HG02759 (cell line): ENCODE results near the gene CISTR.
"Not testable (repeated sequence)": the region's sequence is repeated elsewhere in the genome, so short reads cannot be mapped to it uniquely, and the experiment has no call there.

Source experiments
- ATAC-seq: cut with Tn5 transposase; IDR thresholded peaks from one replicate; pipeline ENCODE4 v1.9.1; 2021; ENCODE audit warnings: mild to moderate bottlenecking, moderate library complexity; ENCODE audit not compliant: unreplicated experiment

Gene CISTR

DNA sequence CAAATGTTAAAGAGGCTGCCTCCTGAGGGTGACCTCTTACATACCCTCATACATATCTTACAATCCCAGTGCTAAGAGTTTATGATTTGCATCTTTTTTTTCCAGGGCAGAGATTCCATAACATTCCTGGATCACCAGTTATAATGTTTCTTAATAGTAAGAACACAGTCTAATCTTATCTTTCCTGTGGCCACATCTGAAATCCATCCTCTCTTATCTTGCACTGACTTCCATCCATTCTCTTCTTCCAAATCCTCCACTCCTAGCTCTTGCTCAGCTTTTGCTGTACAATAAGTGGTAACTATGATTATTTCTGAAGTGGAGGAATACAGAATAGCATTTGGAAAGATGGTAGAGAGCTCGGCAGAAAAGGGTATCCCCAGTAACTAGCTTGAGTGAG is 30.8 kb downstream of the CISTR start:
- no peak for ATAC-seq

DNA sequence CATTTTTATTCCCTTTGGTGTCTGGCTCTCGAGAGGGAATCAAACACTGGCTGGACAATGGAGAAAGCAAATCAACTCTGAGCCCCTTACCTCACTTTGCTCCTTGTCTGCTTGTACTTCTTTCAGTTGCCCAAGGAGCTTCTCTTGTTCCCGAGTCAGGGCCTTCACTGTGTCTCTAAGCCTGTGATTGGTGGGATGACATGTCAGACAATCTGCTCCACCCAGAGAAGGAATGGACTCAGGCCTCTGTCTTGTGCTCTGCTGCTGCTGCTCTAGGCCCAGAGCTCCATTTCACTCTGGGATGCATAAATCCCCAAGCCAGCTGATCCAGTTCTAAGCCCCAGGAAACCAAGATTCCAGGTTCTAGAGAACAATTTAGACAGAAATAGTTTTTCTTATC is 32.1 kb downstream of the CISTR start:
- no peak for ATAC-seq

DNA sequence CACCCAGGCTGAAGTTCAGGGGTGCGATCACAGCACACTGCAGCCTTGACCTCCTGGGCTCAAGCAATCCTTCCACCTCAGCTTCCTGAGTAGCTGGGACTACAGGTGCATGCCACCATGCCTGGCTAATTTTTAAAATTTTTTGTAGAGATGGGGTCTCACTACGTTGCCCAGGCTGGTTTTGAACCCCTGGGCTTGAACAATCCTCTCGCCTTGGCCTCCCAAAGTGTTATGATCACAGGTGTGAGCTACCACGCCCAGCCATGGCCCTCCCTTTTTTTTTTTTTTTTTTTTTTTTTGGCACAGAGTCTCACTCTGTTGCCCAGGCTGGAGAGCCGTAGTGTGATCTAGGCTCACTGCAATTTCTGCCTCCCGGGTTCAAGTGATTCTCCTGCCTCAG is 33.2 kb downstream of the CISTR start:
- ATAC-seq, result not testable (repeated sequence)

DNA sequence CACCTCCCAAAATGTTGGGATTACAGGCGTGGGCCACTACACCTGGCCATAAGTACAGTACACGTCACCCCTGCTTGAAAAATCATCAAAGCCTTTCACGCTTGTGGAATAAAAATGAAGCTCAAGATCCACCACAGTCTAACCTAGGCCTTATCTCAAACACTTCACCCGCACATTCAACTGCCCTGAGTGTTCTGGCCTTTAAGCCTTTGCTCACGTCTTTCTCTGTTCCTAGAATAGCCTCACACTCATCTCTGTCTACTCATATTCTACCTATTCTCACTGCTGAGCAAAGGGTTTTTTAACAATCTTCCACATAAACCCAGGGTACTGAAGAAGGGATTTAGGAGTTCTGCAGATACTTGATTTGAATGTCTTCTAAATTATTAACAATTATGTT is 34.5 kb downstream of the CISTR start:
- no peak for ATAC-seq

DNA sequence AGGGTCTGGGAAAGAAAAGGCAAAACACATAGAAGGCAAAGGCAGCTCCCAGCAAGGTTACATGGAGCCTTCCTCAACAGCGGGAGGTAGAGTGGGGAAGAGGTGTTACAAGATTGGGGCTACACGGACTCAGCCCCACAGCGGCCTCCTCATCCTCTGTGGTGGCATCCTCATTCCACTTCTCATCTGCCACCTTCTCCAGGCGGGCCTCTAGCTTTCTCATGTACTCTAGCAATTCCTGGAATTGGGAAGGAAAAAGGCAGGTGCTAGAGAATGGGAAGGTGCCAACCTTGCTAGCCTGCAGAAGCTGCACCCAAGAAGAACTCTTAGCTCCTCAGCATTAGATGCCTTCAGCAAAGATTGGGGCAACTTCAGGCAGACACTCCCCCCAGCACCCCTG is 37.8 kb downstream of the CISTR start:
- no peak for ATAC-seq

DNA sequence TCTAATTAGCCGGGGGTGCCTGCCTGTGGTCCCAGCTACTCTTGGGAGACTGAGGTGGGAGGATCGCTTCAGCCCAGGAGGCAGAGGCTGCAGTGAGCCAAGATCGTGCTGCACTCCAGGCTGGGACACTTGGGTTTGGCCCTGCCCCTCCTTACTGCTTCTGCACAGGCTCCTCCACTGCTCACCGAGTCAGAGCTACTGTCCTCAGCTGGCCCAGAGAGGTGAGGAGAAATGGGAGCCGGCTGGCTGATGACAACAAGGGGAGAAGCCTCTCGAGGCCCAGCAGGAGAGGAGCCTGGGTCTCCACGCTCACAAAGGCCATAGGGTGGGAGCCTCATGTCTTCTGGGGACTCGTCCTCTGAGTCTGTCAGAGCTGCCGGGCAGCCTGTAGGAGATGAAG is 38.3 kb downstream of the CISTR start:
- ATAC-seq, result no peak

GRCh38 chr12:53712059-53712643 is 39.6 kb downstream of the CISTR start:
- ATAC-seq, result no peak

GRCh38 chr12:53710091-53710490 is 41.7 kb downstream of the CISTR start:
- ATAC-seq, result no peak

GRCh38 chr12:53709671-53710070 is 42.1 kb downstream of the CISTR start:
- no peak for ATAC-seq

DNA sequence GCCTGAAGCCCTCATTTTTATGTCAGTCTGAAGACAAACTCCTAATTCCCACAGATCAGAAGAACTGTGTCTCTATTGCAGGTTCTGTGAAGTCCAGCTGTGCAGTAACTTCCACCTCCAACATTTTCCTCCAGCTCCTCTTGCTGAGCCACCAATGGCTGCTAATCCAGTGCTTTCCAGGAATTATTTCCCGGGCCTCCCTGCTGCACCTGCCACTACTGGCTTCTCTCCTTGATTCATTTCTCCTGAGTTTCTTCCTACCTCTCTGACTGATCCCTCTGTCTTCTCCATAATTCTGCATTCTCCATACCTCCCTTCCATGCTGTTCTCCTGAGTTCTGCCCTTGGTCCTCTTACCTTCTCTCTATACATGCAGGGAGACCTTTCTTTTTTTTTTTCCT is 45.7 kb downstream of the CISTR start:
- no peak for ATAC-seq

DNA sequence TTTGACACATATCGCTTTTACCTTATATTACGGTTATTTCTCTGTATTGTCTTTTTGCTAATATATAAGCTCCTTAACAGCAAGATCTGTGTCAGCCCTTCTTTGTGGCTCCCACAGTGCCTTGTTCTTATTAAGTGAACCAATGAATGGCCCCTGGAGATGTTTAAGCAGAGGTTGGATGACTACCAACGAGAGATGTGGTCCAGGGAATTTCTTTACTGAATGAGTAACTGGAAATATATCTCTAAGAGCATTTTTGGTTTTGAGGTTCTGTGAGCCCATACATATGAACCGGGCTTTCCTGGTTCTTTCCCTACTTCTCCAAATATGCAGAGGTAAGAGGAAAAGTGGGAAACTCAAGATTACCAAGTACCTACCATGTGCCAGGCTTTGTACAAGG is 48.0 kb downstream of the CISTR start:
- ATAC-seq, result no peak

DNA sequence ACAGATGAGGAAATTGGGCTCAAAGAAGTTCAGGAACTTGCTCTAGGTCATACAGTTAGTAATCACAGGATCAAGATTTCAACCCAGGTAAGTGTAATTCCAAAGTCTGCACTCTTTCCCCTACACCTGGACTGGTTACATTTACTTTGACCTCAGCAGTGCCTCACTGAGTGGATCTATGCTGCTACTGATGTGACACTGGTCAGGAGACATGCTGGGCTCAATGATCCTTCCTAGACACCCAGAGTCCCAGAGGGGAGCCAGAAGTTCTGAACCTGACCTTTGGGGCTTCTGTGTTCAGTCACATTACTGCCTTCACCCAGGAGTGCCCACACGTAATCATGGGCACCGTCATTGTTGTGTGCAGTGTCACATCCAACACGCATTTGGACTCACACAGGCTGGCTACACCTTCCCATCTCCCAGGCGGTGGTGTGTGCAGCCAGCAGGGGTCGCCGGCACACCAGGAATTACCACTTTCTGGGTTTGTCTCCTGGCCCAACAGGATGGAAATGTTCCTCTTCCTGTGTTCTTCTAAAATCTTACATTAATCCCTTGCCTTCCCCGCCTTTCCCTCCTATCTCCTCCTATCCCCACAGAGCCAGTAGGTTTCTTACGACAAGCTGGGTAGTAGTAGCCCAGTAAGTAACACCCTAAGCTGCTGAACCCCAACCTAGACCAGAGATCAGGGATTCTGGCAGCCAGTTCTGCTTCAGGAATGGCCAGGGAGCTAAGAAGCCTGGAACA is 50.1 kb downstream of the CISTR start:
- ATAC-seq, result peak; percentile 65

- no peak for ATAC-seq
These were observed 51.2 kb downstream of the CISTR start for GRCh38 chr12:53700567-53700966.

GRCh38 chr12:53699678-53700025 is 52.1 kb downstream of the CISTR start:
- no peak for ATAC-seq

DNA sequence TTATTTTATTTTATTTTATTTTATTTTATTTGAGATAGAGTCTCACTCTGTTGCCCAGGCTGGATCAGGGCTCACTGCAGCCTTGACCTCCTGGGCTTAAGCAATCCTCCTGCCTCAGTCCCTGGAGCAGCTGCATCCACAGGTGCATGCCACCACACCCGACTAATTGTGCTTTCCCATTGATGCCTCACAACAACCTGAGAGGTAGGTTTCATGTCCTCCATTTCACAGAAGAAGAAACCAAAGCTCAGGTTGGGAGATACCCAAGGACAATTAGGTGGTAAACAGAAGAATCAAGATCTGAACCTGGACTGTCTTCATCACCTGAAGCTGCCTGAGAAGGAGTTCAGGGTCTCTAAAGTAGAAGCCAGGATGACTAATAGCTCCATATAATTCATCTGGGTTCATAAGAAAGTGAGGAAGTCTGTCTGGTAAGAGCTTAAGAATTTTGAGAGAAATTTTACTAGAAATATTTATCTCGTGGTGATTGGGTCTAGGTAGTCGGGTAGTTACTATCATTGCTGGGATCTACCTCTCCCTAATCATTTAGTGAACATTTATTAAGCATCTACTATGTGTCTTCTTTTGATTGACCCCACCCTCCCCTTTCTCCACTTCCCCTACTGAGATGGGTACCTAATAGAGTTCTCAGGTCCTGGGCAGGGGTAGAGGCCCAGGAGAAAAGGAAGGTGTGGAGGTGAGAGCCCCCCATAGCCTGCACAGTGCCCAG is 52.7 kb downstream of the CISTR start:
- ATAC-seq, result no peak

DNA sequence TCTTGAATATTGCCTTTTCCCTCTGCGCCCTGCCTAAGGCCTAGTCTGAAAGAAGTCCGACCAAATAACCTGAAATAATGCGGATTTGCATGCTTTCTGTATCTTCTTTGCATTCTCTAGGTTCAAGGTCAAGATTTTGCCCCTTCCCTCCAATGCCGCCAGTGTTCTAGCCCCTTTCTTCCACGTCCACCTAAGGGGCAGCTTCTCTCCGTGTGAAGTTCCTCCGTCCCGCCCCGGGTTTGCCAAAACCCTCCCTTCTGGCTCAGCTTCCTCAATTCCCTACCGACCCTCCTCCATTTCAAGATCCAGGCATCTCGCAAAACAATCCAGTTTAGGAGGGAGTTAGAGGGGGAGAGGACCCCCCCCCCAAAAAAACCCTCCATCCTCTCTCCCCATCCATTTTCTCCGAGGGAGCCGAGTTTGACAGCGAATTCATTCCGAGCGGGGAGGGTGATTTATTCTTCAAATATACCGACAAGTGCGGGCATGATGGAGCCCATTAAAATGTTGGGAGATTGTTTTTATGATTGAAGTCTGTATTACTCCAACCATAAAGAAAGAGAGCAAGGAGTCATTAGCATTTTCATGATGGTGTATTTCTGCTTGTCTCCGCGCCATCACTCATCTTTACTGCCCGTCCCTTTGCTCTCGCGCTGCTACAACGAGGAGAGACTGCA is 55.0 kb downstream of the CISTR start:
- no peak for ATAC-seq
